SJCRH30 (cell line): ENCODE results near the gene SCIN. TPM values are rescaled to one million over a fixed set of nuclear protein-coding genes. Genes with fewer than 3 reads are reported as not detected.
"Not testable (repeated sequence)": the region's sequence is repeated elsewhere in the genome, so short reads cannot be mapped to it uniquely, and the experiment has no call there.

Experiments
- DNase-seq, 2 experiments: peaks; one replicate each; pipeline ENCODE4 v3.0.0-alpha.2; 2015 to 2020
- H3K27ac ChIP-seq: fragments of 250-450 bp; sonication (Bioruptor Pico); 2 replicates; pipeline ENCODE4 v1.5.1; 2020; ENCODE audit warnings: mild to moderate bottlenecking, moderate library complexity
- H3K27me3 ChIP-seq: fragments of 250-450 bp; sonication (Bioruptor Pico); 2 replicates; pipeline ENCODE4 v1.5.1; 2020; ENCODE audit warnings: mild to moderate bottlenecking, moderate library complexity
- H3K36me3 ChIP-seq: fragments of 250-450 bp; sonication (Bioruptor Pico); 2 replicates; pipeline ENCODE4 v1.5.1; 2020; ENCODE audit warnings: mild to moderate bottlenecking, moderate library complexity
- H3K4me1 ChIP-seq: fragments of 250-450 bp; sonication (Bioruptor Pico); 2 replicates; pipeline ENCODE4 v1.5.1; 2020; ENCODE audit warnings: mild to moderate bottlenecking, moderate library complexity
- H3K4me3 ChIP-seq: fragments of 250-450 bp; sonication (Bioruptor Pico); 2 replicates; pipeline ENCODE4 v1.5.1; 2020; ENCODE audit warnings: mild to moderate bottlenecking, moderate library complexity
- H3K9me3 ChIP-seq: fragments of 250-450 bp; sonication (Bioruptor Pico); replicated peaks from 2 replicates; pipeline ENCODE4 v1.5.1; 2020; ENCODE audit warnings: mild to moderate bottlenecking, moderate library complexity
- total RNA-seq: library from RNA; depleted of rRNA; stranded (reverse); fragments of >200 nt; shearing (Covaris generic); gene quantifications from 2 replicates; pipeline ENCODE4 v1.2.3, GENCODE V29; 2014

SCIN gene
- total RNA-seq, 1 experiment from 2014 or later = not detected

GRCh38 chr7:12690041-12690878 is 119.7 kb downstream of the SCIN start:
- DNase-seq = no peak

GRCh38 chr7:12691388-12691787 is 120.9 kb downstream of the SCIN start:
- H3K4me3 ChIP-seq, DNase-seq, H3K4me1 ChIP-seq, H3K36me3 ChIP-seq, H3K27me3 ChIP-seq, H3K9me3 ChIP-seq, H3K27ac ChIP-seq: not testable (repeated sequence)

More at GRCh38 chr7:12690041-12690878, 119.7 kb downstream of the SCIN start:
- H3K4me1 ChIP-seq = peaks cover 4% of the 10 kb centered on the region
- H3K4me3 ChIP-seq = no peak overlapping the region
- H3K9me3 ChIP-seq = no peaks in the 10 kb centered on the region
- no peaks in the 10 kb centered on the region for H3K36me3 ChIP-seq
- H3K27ac ChIP-seq = no peak overlapping the region
- no peaks in the 10 kb centered on the region for H3K27me3 ChIP-seq

GRCh38 chr7:12692035-12692434 is 121.5 kb downstream of the SCIN start:
- no peak overlapping the region for H3K27ac ChIP-seq
- H3K4me3 ChIP-seq = no peak overlapping the region
- no peak for DNase-seq
- H3K4me1 ChIP-seq = peaks cover 4% of the 10 kb centered on the region
- no peaks in the 10 kb centered on the region for H3K36me3 ChIP-seq
- H3K27me3 ChIP-seq = no peaks in the 10 kb centered on the region
- no peaks in the 10 kb centered on the region for H3K9me3 ChIP-seq

DNA sequence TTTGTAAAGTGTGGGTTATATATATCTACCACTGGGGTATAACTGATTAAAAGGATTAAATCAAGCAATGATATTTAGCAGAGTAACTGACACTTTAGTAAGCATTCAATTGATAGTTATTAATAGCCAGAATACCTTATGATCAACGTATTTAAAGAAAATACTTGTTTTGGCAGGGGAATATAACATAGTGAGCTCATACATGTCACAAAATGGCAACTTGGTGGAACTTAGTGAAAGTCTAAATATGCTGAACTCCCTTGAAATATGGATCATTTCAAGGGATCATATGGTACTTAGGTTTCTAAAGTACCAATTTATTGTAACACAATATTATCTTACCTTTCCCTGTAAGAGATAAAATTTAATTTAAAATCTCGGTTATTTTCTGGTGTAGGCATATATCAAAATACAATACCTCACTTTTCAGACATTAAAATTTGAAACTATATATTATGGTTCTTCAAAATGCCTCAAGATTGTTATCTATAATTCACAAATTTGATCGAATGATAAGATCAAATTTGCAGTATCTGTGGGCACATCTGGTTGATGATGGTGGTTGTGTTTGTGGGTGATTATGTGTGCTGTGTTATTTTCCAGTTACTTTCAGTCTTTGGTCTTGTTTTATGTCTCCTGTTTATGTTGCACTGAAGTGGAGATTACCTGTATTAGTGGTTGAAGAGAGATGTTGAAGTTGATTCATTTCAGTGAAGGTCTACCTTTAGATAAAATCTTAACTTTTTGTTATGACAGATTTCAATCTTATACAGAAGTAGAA is 122.1 kb downstream of the SCIN start:
- no peaks in the 10 kb centered on the region for H3K27me3 ChIP-seq
- no peak overlapping the region for H3K27ac ChIP-seq
- no peak overlapping the region for H3K4me3 ChIP-seq
- no peaks in the 10 kb centered on the region for H3K36me3 ChIP-seq
- no peak for DNase-seq
- peaks cover 4% of the 10 kb centered on the region for H3K4me1 ChIP-seq
- H3K9me3 ChIP-seq = no peaks in the 10 kb centered on the region

DNA sequence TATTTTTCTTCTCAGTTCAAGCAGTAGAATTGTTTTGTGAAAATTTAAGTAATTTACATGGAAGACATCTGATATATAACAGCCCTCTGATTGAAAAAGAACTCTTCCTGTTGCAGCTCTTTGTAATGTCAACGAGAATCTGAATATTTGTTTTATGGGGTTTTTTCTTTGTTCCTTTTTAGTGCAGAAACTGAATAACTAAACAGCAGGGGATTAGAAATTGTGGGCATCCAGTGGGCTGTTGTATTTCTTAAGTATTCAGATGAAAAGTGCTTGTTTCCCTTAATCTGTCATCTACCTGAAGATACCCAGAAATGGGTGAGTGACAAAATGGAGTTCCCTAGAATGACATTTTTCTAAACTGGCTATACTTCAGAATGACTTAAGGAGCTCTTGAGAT is 124.3 kb downstream of the SCIN start:
- Histone ChIP-seq H3K27ac (no peak overlapping the region), H3K4me1 (peaks cover 2% of the 10 kb centered on the region), H3K36me3 (no peaks in the 10 kb centered on the region), H3K4me3 (no peak overlapping the region), H3K27me3 (no peaks in the 10 kb centered on the region), H3K9me3 (no peaks in the 10 kb centered on the region)
- no peak for DNase-seq

- Histone ChIP-seq H3K4me3 (no peak overlapping the region), H3K36me3 (no peaks in the 10 kb centered on the region), H3K27ac (no peak overlapping the region), H3K27me3 (no peaks in the 10 kb centered on the region), H3K4me1 (no peaks in the 10 kb centered on the region), H3K9me3 (peaks cover under 1% of the 10 kb centered on the region; the same call in 1 of the 2 replicates)
- no peak for DNase-seq
These were observed 125.4 kb downstream of the SCIN start for GRCh38 chr7:12695965-12696364.

DNA sequence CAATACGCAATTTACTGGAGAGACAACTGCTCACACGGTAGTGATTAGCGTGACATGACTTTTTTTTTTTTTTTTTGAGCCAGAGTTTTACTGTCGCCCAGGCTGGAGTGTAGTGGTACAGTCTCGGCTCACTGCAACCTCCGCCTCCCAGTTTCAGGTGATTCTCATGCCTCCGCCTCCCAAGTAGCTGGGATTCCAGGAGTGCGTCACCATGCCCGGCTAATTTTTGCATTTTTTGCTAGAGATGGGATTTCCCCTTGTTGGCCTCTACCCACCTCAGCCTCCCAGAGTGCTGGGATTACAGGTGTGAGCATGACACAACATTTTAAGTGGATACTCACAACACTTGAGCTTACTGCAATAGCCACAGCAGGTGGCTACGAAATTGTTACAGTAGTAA is 128.8 kb downstream of the SCIN start:
- Histone ChIP-seq H3K27me3 (no peaks in the 10 kb centered on the region), H3K4me3 (no peak overlapping the region), H3K9me3 (peaks cover 10% of the 10 kb centered on the region; the same call in 1 of the 2 replicates), H3K27ac (no peak overlapping the region), H3K36me3 (no peaks in the 10 kb centered on the region), H3K4me1 (no peaks in the 10 kb centered on the region)
- DNase-seq = no peak

DNA sequence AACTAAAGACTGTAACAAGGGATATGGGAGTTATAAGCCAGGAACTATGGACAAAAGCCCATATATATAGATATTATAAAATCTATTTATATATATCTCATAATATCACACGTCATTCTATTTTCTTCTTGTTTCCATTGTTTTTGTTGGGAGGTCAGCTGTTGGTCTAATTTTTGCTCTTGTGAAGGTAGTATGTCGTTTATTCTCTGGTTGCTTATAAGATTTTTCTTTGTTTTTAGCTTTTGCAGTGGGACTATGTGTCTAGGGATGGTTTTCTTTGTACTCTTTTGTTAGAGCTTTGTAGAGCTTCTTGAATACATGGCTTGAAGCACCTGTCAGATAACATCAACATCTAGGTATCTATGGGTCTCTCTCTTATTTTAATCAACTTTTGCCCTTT is 130.9 kb downstream of the SCIN start:
- peaks cover 10% of the 10 kb centered on the region; the same call in 1 of the 2 replicates for H3K9me3 ChIP-seq
- no peaks in the 10 kb centered on the region for H3K36me3 ChIP-seq
- no peak overlapping the region for H3K27ac ChIP-seq
- no peak for DNase-seq
- H3K4me3 ChIP-seq = no peak overlapping the region
- no peaks in the 10 kb centered on the region for H3K4me1 ChIP-seq
- no peaks in the 10 kb centered on the region for H3K27me3 ChIP-seq

- Histone ChIP-seq H3K27ac (no peak overlapping the region), H3K36me3 (no peaks in the 10 kb centered on the region), H3K9me3 (peaks cover 10% of the 10 kb centered on the region; the same call in 1 of the 2 replicates), H3K4me1 (no peaks in the 10 kb centered on the region), H3K4me3 (no peak overlapping the region), H3K27me3 (no peaks in the 10 kb centered on the region)
- no peak for DNase-seq
These were observed 133.4 kb downstream of the SCIN start for GRCh38 chr7:12703881-12704280.

DNA sequence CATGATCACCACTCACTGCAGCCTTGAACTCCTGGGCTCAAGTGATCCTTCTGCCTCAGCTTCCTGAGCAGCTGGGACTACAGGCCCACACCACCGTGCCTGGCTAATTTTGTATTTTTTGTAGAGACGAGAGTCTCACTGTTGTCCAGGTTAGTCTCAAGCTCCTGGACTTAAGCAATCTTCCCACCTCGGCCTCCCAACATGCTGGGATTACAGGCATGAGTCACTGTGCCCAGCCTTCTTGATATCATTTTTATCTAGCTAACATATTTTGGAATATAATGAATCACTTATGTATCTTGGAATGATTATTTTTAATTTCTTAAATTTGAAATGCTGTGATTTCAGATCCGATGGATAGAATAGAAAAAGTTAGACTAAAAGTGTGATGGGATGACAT is 135.4 kb downstream of the SCIN start:
- Histone ChIP-seq H3K27me3 (no peaks in the 10 kb centered on the region), H3K36me3 (no peaks in the 10 kb centered on the region), H3K4me1 (no peaks in the 10 kb centered on the region), H3K9me3 (peaks cover 10% of the 10 kb centered on the region; the same call in 1 of the 2 replicates), H3K4me3 (no peak overlapping the region), H3K27ac (no peak overlapping the region)
- no peak for DNase-seq

DNA sequence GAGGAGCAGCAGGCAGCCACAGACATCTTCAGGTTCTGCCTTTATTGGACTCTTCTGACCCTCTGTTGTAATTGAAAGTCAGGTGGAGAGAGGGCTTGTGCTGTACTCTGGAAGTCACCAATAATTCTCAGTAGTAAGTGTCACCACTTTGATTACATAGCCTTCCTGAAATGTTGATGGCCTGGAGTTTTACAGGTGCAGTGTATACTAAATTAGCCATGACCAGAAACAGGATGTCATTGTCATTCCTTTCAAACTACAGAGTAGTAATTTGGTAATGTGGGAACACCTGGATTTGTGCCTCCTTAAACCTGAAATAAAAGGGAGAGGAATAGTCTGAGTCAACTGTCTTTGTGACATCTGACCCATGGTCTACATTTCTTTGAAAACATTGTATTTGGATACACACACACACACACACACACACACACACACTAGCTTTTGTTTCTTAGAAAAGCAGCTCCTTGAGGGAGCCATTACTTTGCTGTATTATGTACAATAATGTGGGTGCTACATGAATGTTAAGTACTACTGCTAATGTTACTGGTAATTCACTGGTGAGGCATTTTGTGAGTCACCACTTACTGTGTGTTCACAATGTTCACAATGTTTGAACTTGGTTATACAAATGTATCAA is 136.5 kb downstream of the SCIN start:
- H3K4me3 ChIP-seq = no peak overlapping the region

GRCh38 chr7:12708314-12708713 is 137.8 kb downstream of the SCIN start:
- Histone ChIP-seq H3K27ac (no peak overlapping the region), H3K27me3 (no peaks in the 10 kb centered on the region), H3K36me3 (no peaks in the 10 kb centered on the region), H3K4me1 (no peaks in the 10 kb centered on the region), H3K4me3 (no peak overlapping the region), H3K9me3 (no peaks in the 10 kb centered on the region)
- DNase-seq = no peak

More for the DNA sequence above, 136.5 kb downstream of the SCIN start:
- DNase-seq = no peak
- no peaks in the 10 kb centered on the region for H3K36me3 ChIP-seq
- no peaks in the 10 kb centered on the region for H3K27me3 ChIP-seq
- H3K4me1 ChIP-seq = no peaks in the 10 kb centered on the region
- no peak overlapping the region for H3K27ac ChIP-seq
- H3K9me3 ChIP-seq = 0 out of 2 replicates have a peak, but pooled peaks cover 2% of the 10 kb centered on the region
